DLD1 (cell line): ENCODE measurements around the gene CELSR2.
"Not testable (repeated sequence)": the region's sequence is repeated elsewhere in the genome, so short reads cannot be mapped to it uniquely, and the experiment has no call there.

Source experiments
- in situ Hi-C: cut with HindIII; loops from 2 replicates; pipeline ENCODE4 v1.10.0; 2017; ENCODE audit warnings: low sequenced_read_pairs

CELSR2 gene

GRCh38 chr1:109275706-109276345 lies 26.5 kb downstream of the CELSR2 start:
- in situ Hi-C loops = loop anchor here (10.0 kb wide), 1 partner anchor 129 kb away; no protein-coding TSS in a partner anchor

GRCh38 chr1:109277434-109278204 lies 28.3 kb downstream of the CELSR2 start:
- in situ Hi-C loops = loop anchor here (10.0 kb wide), 1 partner anchor 127 kb away; no protein-coding TSS in a partner anchor

- in situ Hi-C loops = loop anchor here (10.0 kb wide), 1 partner anchor 125 kb away; no protein-coding TSS in a partner anchor
These were observed 30.4 kb downstream of the CELSR2 start for GRCh38 chr1:109279615-109280278.

GRCh38 chr1:109280862-109281261 lies 31.5 kb downstream of the CELSR2 start:
- in situ Hi-C loops = no loop called here

- in situ Hi-C loops = no loop called here
These were observed 32.5 kb downstream of the CELSR2 start for GRCh38 chr1:109281680-109282496.

- in situ Hi-C loops = no loop called here
These were observed 33.2 kb downstream of the CELSR2 start for GRCh38 chr1:109282497-109282951.

GRCh38 chr1:109282952-109283747 lies 33.8 kb downstream of the CELSR2 start, which contains the start of gene PSRC1:
Gene PSRC1, minus strand, starts transcription at chr1:109283145.
- in situ Hi-C loops = no loop called here

GRCh38 chr1:109283748-109284600 lies 34.6 kb downstream of the CELSR2 start:
- in situ Hi-C loops = no loop called here

GRCh38 chr1:109286762-109287161 lies 37.4 kb downstream of the CELSR2 start:
- in situ Hi-C loops = not testable (repeated sequence)

- in situ Hi-C loops = no loop called here
These were observed 40.8 kb downstream of the CELSR2 start for GRCh38 chr1:109290137-109290536.

- in situ Hi-C loops = no loop called here
These were observed 41.7 kb downstream of the CELSR2 start for GRCh38 chr1:109290998-109291397.

GRCh38 chr1:109292364-109292763 lies 43.0 kb downstream of the CELSR2 start:
- in situ Hi-C loops = no loop called here

- in situ Hi-C loops = no loop called here
These were observed 43.7 kb downstream of the CELSR2 start for GRCh38 chr1:109293026-109293425.

GRCh38 chr1:109294481-109294880 lies 45.1 kb downstream of the CELSR2 start:
- in situ Hi-C loops = no loop called here

- in situ Hi-C loops = no loop called here
These were observed 46.5 kb downstream of the CELSR2 start for GRCh38 chr1:109295712-109296415.

GRCh38 chr1:109296782-109297181 lies 47.4 kb downstream of the CELSR2 start:
- in situ Hi-C loops = no loop called here

- in situ Hi-C loops = no loop called here
These were observed 49.6 kb downstream of the CELSR2 start for GRCh38 chr1:109298666-109299557.
